Upper lobe of left lung (tissue), 6 donors: ENCODE data around the gene CDH22. TPM values are rescaled to one million over a fixed set of nuclear protein-coding genes. Genes with fewer than 3 reads are reported as not detected.

Experiments used
- ATAC-seq, 2 donors: fragments of 200-7000 bp; cut with Tn5 transposase; one replicate each; pipeline ENCODE4 v1.9.1; 2022; ENCODE audit warnings: mild to moderate bottlenecking in 2 of 2, moderate library complexity in 2 of 2; ENCODE audit not compliant: low FRiP score in 2 of 2
- DNase-seq, 2 donors: peaks; one replicate each; pipeline ENCODE4 v3.0.0-alpha.2; 2019 to 2020
- H3K27ac ChIP-seq, 4 donors: fragments of 200-600 bp; sonication (generic); one replicate each; pipeline ENCODE4 v1.5.1; 2016 to 2019
- H3K27me3 ChIP-seq, 4 donors: fragments of 200-600 bp; sonication (generic); one replicate each; pipeline ENCODE4 v1.5.1; 2017 to 2019
- H3K36me3 ChIP-seq, 4 donors: fragments of 200-600 bp; sonication (generic); one replicate each; pipeline ENCODE4 v1.5.1; 2016 to 2019
- H3K4me1 ChIP-seq, 4 donors: fragments of 200-600 bp; sonication (generic); one replicate each; pipeline ENCODE4 v1.5.1; 2018 to 2019
- H3K4me3 ChIP-seq, 4 donors: fragments of 200-600 bp; sonication (generic); one replicate each; pipeline ENCODE4 v1.5.1; 2017 to 2019; ENCODE audit warnings: mild to moderate bottlenecking in 2 of 4, moderate library complexity in 1 of 4
- H3K9me3 ChIP-seq, 4 donors: fragments of 200-600 bp; sonication (generic); one replicate each; pipeline ENCODE4 v1.5.1; 2018 to 2019
- CTCF ChIP-seq, 6 experiments: fragments of 450-650 bp in 4 of 6; fragments of 200-600 bp in 2 of 6; sonication (generic) in 2 of 6; IDR thresholded peaks; one replicate each; pipeline ENCODE4 v1.5.1; 2016 to 2019; ENCODE audit warnings: antibody characterized with exemption in 6 of 6
- EP300 ChIP-seq, 4 donors: sonication (generic); formaldehyde crosslinking; IDR thresholded peaks; one replicate each; pipeline ENCODE4 v1.5.1; 2017; ENCODE audit warnings: antibody characterized with exemption in 4 of 4, control low read depth in 2 of 4
- POLR2A ChIP-seq, 4 donors: fragments of 450-650 bp; IDR thresholded peaks; one replicate each; pipeline ENCODE4 v1.5.1; 2016 to 2017; ENCODE audit warnings: antibody characterized with exemption in 4 of 4, mild to moderate bottlenecking in 2 of 4
- POLR2AphosphoS5 ChIP-seq, 2 donors: sonication (generic); formaldehyde crosslinking; IDR thresholded peaks; one replicate each; pipeline ENCODE4 v1.5.1; 2017; ENCODE audit warnings: antibody characterized with exemption in 2 of 2
- WGBS, 2 donors: methylation state at CpG; one replicate each; pipeline ENCODE4 v1.1.5; 2017 to 2018; 5-methylcytosine and 5-hydroxymethylcytosine counted together
- total RNA-seq, 6 donors: library from RNA; depleted of rRNA in 4 of 6; stranded (reverse); fragments of >200 nt in 4 of 6; gene quantifications; one replicate each; pipeline versions ENCODE4 v1.1.0 to v1.2.1, GENCODE V29; 2016 to 2021
- donor health status: DM: no; HTN: no; CAD: no; lungs with moderate emphysema.
- donor health status: DM: no; HTN: yes; CAD: no; lungs with severe emphysema.

CDH22 gene
- total RNA-seq, 6 donors from 2014 or later: 0.10 to 0.40 (median 0.24) TPM; not detected in 2

DNA sequence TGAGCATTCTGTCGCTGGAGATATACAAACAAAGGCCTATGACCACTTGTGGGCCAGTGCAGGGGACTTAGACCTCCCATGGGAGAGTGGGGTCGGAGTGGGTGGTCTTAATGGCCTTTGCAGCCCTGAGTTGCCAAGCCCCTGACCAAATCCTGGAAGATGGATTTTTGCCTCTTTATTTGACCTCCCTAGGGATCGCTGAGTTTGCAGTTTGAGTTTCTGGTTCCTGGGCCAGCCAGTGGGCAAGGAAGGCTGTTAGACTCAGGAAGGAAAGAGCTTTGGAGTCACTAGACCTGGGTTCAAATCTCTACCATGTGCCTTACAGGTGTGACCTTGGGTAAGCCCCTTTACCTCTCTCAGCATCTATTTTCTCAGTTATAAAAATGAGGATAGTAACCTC, 96.0 kb downstream of the CDH22 start:
- DNase-seq (no peak), ATAC-seq (no peak)
- WGBS, 2 donors: 53 to 61% methylated on average over 2 to 3 of the region's 3 CpGs
- Histone ChIP-seq H3K36me3 (no peaks in the 10 kb centered on the region), H3K4me1 (peaks cover 0 to under 1% (median 0%) of the 10 kb centered on the region in 4 donors), H3K9me3 (no peaks in the 10 kb centered on the region), H3K4me3 (no peak overlapping the region), H3K27me3 (peaks cover 0 to 9% (median 3%) of the 10 kb centered on the region in 4 donors), H3K27ac (no peak overlapping the region)
- TF ChIP-seq CTCF (IDR thresholded peaks at IDR 0.05): no peak
- no peak for TF ChIP-seq POLR2A (IDR thresholded peaks at IDR 0.05)
- no peak for TF ChIP-seq POLR2AphosphoS5 (IDR thresholded peaks at IDR 0.05)
- no peak for TF ChIP-seq EP300 (IDR thresholded peaks at IDR 0.05)

DNA sequence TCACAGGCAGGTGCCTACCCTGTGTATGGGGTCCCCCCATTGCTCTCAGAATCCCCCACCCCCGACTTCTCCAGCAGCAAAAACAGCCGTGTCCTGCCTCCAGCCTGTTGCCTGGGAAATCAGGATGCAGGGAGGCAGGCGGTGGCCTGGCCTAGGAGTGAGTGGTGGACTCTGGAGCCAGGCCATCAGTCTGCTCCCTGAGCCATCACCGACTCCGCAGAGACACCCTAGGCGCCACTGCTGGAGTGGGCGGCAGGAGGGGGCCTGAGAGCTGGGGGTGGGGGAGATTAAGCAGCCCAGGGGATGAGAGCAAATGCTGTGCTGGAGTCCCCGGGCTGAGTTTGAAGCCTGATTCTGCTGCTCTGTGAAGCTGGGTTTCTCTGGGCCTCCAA, 97.0 kb downstream of the CDH22 start:
- WGBS, 2 donors: 52 to 64% methylated on average over 7 to 8 of the region's 8 CpGs
- H3K27me3 ChIP-seq: peaks cover 0 to 9% (median 3%) of the 10 kb centered on the region in 4 donors
- H3K36me3 ChIP-seq: no peaks in the 10 kb centered on the region
- ATAC-seq: no peak
- H3K4me3 ChIP-seq: no peak overlapping the region
- H3K4me1 ChIP-seq: peaks cover 0 to 7% (median under 1%) of the 10 kb centered on the region in 4 donors
- H3K27ac ChIP-seq: no peak overlapping the region
- no peak for DNase-seq
- H3K9me3 ChIP-seq: no peaks in the 10 kb centered on the region
- TF ChIP-seq CTCF (IDR thresholded peaks at IDR 0.05): no peak

DNA sequence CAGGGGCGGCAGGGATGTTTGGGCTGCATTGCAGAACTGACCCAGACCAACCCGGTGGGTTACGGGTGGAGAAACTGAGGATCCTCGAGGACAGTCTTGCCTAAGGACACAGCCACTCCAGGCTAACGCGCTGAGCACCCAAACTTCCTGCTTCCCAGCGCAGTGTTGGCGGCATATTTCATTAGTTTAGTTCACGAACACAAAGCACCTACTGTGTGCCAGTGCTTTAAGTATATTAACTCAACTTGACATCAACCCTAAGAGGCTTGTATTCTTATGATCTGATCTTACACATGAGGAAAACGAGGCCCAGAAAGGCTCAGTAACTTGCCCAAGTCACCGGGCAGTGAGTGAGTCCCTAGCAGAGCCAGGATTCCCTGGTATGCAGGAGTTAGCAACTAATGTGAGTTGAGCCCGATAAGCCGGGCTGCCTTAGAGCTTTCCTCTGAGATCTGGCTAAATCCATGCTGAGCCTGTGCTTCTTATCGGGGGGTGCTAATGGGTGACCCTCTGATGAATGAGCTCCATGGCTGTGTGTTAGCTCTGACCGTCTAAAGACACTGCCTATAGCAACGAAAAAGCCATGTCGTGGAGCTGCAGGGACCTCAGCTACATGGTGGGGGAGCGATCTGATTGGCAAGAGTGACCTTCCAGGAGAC, 97.5 kb downstream of the CDH22 start:
- H3K36me3 ChIP-seq: no peaks in the 10 kb centered on the region
- ATAC-seq: no peak
- peaks cover 0 to 9% (median 3%) of the 10 kb centered on the region in 4 donors for H3K27me3 ChIP-seq
- H3K27ac ChIP-seq: no peak overlapping the region
- no peak for TF ChIP-seq POLR2A (IDR thresholded peaks at IDR 0.05)
- H3K4me1 ChIP-seq: peaks cover 0 to 7% (median 4%) of the 10 kb centered on the region in 4 donors
- 67 to 68% methylated on average over 13 to 18 of the region's 18 CpGs for WGBS, 2 donors
- no peak overlapping the region for H3K4me3 ChIP-seq
- H3K9me3 ChIP-seq: no peaks in the 10 kb centered on the region
- DNase-seq: no peak

- H3K4me3 ChIP-seq: no peak overlapping the region
- DNase-seq: no peak
- 60 to 64% methylated on average over 38 to 44 of the region's 63 CpGs for WGBS, 2 donors
Measured at GRCh38 chr20:46209930-46210671, 98.2 kb downstream of the CDH22 start.

More at GRCh38 chr20:46209930-46210671, 98.2 kb downstream of the CDH22 start:
- Histone ChIP-seq H3K9me3 (no peaks in the 10 kb centered on the region), H3K36me3 (no peaks in the 10 kb centered on the region), H3K27me3 (peaks cover 0 to 9% (median 3%) of the 10 kb centered on the region in 4 donors), H3K27ac (no peak overlapping the region), H3K4me1 (peaks cover 6 to 14% (median 7%) of the 10 kb centered on the region in 4 donors)
- ATAC-seq: no peak
- TF ChIP-seq POLR2AphosphoS5 (IDR thresholded peaks at IDR 0.05) (no peak), EP300 (IDR thresholded peaks at IDR 0.05) (no peak), POLR2A (IDR thresholded peaks at IDR 0.05) (no peak), CTCF (IDR thresholded peaks at IDR 0.05) (no peak)
